HL-60 (cell line): ENCODE data around the gene CCDC181.
A peak's percentile ranks its signal among the peaks of the same experiment; 100 is the strongest.

ENCODE experiments used
- DNase-seq, 2 experiments: peaks; one replicate each; pipeline ENCODE4 v3.0.0-alpha.2; 2010 to 2020; ENCODE audit warnings: low read depth in 1 of 2, low spot score in 1 of 2
- H3K27ac ChIP-seq: fragments of 250-450 bp; sonication (Bioruptor Pico); replicated peaks from 2 replicates; pipeline ENCODE4 v1.5.1; 2020; ENCODE audit warnings: mild to moderate bottlenecking, moderate library complexity
- H3K27me3 ChIP-seq: fragments of 250-450 bp; sonication (Bioruptor Pico); 2 replicates; pipeline ENCODE4 v1.5.1; 2021; ENCODE audit warnings: mild to moderate bottlenecking, moderate library complexity; ENCODE audit not compliant: insufficient read depth, poor library complexity, severe bottlenecking
- H3K4me3 ChIP-seq: replicated peaks from 2 replicates; pipeline ENCODE4 v1.5.1; 2011; ENCODE audit warnings: mild to moderate bottlenecking, control low read depth, low read length; ENCODE audit not compliant: insufficient read depth
- CTCF ChIP-seq: IDR thresholded peaks from one replicate; pipeline ENCODE4 v1.5.1; 2011; ENCODE audit warnings: low read length, control low read depth, inconsistent platforms; ENCODE audit not compliant: insufficient read depth
- GABPA ChIP-seq: IDR thresholded peaks from 2 replicates; pipeline ENCODE4 v1.6.1; 2012; ENCODE audit warnings: low read depth
- POLR2AphosphoS5 ChIP-seq: IDR thresholded peaks from 2 replicates; pipeline ENCODE4 v1.6.1; 2012; ENCODE audit warnings: low read depth
- REST ChIP-seq: IDR thresholded peaks from 2 replicates; pipeline ENCODE4 v1.6.1; 2012; ENCODE audit warnings: low read depth; ENCODE audit not compliant: insufficient replicate concordance
- SPI1 ChIP-seq: IDR thresholded peaks from 2 replicates; pipeline ENCODE4 v1.6.1; 2012; ENCODE audit warnings: low read depth, mild to moderate bottlenecking, borderline replicate concordance

CCDC181 gene

GRCh38 chr1:169364948-169365347 lies 62.3 kb downstream of the CCDC181 start:
- no peak for DNase-seq
- TF ChIP-seq GABPA (no peak), REST (no peak), SPI1 (no peak), CTCF (no peak), POLR2AphosphoS5 (no peak)
- H3K4me3 ChIP-seq: no peak overlapping the region
- H3K27ac ChIP-seq: no peak overlapping the region
- no peaks in the 10 kb centered on the region for H3K27me3 ChIP-seq

- peak in 1 of 2 experiments; percentile 53 for DNase-seq
- no peak overlapping the region for H3K27ac ChIP-seq
These were observed 64.1 kb downstream of the CCDC181 start for GRCh38 chr1:169363046-169363730.

More at GRCh38 chr1:169363046-169363730, 64.1 kb downstream of the CCDC181 start:
- Histone ChIP-seq H3K4me3 (no peak overlapping the region), H3K27me3 (no peaks in the 10 kb centered on the region)
- TF ChIP-seq REST (no peak), SPI1 (no peak), CTCF (no peak), POLR2AphosphoS5 (no peak), GABPA (no peak)
